ENCODE measurements around the gene GPR3. TPM values are rescaled to one million over a fixed set of nuclear protein-coding genes. Genes with fewer than 3 reads are reported as not detected.

GPR3 gene
- total and polyA plus RNA-seq, 4 donors = 0.51 to 1.8 (median 0.94) TPM

DNA sequence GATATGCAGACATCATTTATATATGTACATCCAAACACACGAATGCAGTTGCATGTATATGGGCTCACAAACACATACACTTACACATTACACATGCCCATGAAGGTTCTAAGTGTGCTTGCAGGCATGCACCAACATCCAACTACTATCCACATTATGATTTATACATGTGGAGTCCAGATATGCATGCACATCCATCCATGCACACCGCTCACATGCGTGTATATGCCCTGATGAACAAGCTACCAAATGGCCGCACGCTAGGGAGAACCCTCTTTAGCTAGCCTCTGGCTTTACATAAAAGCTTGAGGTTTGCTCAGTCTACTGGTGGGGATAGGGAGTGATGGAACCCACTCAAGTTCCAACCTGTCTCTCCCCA is 8.5 kb downstream of the GPR3 start:
- Histone ChIP-seq H3K36me3 (ENCODE audit: control insufficient read depth in 4 of 4, insufficient read depth in 4 of 4, low read length in 4 of 4) (peaks cover 0 to 2% (median under 1%) of the 10 kb centered on the region in 4 donors), H3K9me3 (ENCODE audit: control insufficient read depth in 4 of 4, insufficient read depth in 3 of 4, low read length in 3 of 4) (no peaks in the 10 kb centered on the region), H3K4me3 (no peak overlapping the region), H3K27ac (ENCODE audit: low read depth in 1 of 2, low read length in 1 of 2) (no peak overlapping the region), H3K4me1 (ENCODE audit: control insufficient read depth in 5 of 5, insufficient read depth in 5 of 5, low read length in 5 of 5) (peaks cover 0 to 44% (median 23%) of the 10 kb centered on the region in 5 donors), H3K27me3 (ENCODE audit: control insufficient read depth in 3 of 3, insufficient read depth in 3 of 3, low read length in 2 of 3) (no peaks in the 10 kb centered on the region), H3K9ac (ENCODE audit: insufficient read depth in 1 of 2, low read length in 2 of 2) (no peak overlapping the region)
- ATAC-seq (ENCODE audit: insufficient read depth, low FRiP score) (no peak), DNase-seq (no peak)
- 89 to 93% methylated on average over 5 of the region's 5 CpGs for WGBS, 2 donors
- TF ChIP-seq, protein P1, sequence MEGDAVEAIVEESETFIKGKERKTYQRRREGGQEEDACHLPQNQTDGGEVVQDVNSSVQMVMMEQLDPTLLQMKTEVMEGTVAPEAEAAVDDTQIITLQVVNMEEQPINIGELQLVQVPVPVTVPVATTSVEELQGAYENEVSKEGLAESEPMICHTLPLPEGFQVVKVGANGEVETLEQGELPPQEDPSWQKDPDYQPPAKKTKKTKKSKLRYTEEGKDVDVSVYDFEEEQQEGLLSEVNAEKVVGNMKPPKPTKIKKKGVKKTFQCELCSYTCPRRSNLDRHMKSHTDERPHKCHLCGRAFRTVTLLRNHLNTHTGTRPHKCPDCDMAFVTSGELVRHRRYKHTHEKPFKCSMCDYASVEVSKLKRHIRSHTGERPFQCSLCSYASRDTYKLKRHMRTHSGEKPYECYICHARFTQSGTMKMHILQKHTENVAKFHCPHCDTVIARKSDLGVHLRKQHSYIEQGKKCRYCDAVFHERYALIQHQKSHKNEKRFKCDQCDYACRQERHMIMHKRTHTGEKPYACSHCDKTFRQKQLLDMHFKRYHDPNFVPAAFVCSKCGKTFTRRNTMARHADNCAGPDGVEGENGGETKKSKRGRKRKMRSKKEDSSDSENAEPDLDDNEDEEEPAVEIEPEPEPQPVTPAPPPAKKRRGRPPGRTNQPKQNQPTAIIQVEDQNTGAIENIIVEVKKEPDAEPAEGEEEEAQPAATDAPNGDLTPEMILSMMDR (IDR thresholded peaks at IDR 0.05; ENCODE audit: control extremely low read depth, extremely low read depth) = no peak

GRCh38 chr1:27402349-27402754 is 9.9 kb downstream of the GPR3 start:
- DNase-seq (peak in 2 of 3 donors; percentile 69 to 73), ATAC-seq (ENCODE audit: insufficient read depth, low FRiP score) (peak; percentile 59)
- TF ChIP-seq, protein P1 (IDR thresholded peaks at IDR 0.05; ENCODE audit: control extremely low read depth, extremely low read depth) = peak; percentile 57
- H3K9me3 ChIP-seq (ENCODE audit: control insufficient read depth in 4 of 4, insufficient read depth in 3 of 4, low read length in 3 of 4) = no peaks in the 10 kb centered on the region
- H3K4me1 ChIP-seq (ENCODE audit: control insufficient read depth in 5 of 5, insufficient read depth in 5 of 5, low read length in 5 of 5) = peaks cover 0 to 44% (median 23%) of the 10 kb centered on the region in 5 donors
- H3K36me3 ChIP-seq (ENCODE audit: control insufficient read depth in 4 of 4, insufficient read depth in 4 of 4, low read length in 4 of 4) = peaks cover 0 to 12% (median 6%) of the 10 kb centered on the region in 4 donors
- no peak overlapping the region for H3K4me3 ChIP-seq
- no peaks in the 10 kb centered on the region for H3K27me3 ChIP-seq (ENCODE audit: control insufficient read depth in 3 of 3, insufficient read depth in 3 of 3, low read length in 2 of 3)
- WGBS, 2 donors = 21 to 24% methylated on average over 8 of the region's 8 CpGs
- peak overlapping the region in 1 of 2 donors; percentile 4 for H3K9ac ChIP-seq (ENCODE audit: insufficient read depth in 1 of 2, low read length in 2 of 2)
- H3K27ac ChIP-seq (ENCODE audit: low read depth in 1 of 2, low read length in 1 of 2) = peak overlapping the region; percentile 21 to 82

- H3K9ac ChIP-seq (ENCODE audit: insufficient read depth in 1 of 2, low read length in 2 of 2) = no peak overlapping the region
- no peak overlapping the region for H3K4me3 ChIP-seq
- no peaks in the 10 kb centered on the region for H3K27me3 ChIP-seq (ENCODE audit: control insufficient read depth in 3 of 3, insufficient read depth in 3 of 3, low read length in 2 of 3)
- H3K9me3 ChIP-seq (ENCODE audit: control insufficient read depth in 4 of 4, insufficient read depth in 3 of 4, low read length in 3 of 4) = no peaks in the 10 kb centered on the region
- 18 to 46% methylated on average over 24 of the region's 24 CpGs for WGBS, 2 donors
- peak overlapping the region; percentile 21 to 82 for H3K27ac ChIP-seq (ENCODE audit: low read depth in 1 of 2, low read length in 1 of 2)
- no peak for ATAC-seq (ENCODE audit: insufficient read depth, low FRiP score)
- TF ChIP-seq, protein P1 (IDR thresholded peaks at IDR 0.05; ENCODE audit: control extremely low read depth, extremely low read depth) = no peak
- H3K4me1 ChIP-seq (ENCODE audit: control insufficient read depth in 5 of 5, insufficient read depth in 5 of 5, low read length in 5 of 5) = peaks cover 0 to 44% (median 23%) of the 10 kb centered on the region in 5 donors
- DNase-seq = peak; percentile 75 to 80 (median 76)
- H3K36me3 ChIP-seq (ENCODE audit: control insufficient read depth in 4 of 4, insufficient read depth in 4 of 4, low read length in 4 of 4) = peaks cover 1 to 20% (median 14%) of the 10 kb centered on the region in 4 donors
Measured at GRCh38 chr1:27403065-27403726, 10.8 kb downstream of the GPR3 start.
